Prostate gland (tissue), 2 donors: ENCODE results near the gene TLX2.

Source experiments
- CTCF ChIP-seq, 4 experiments: fragments of 200-600 bp in 2 of 4; fragments of 450-650 bp in 2 of 4; sonication (generic) in 2 of 4; IDR thresholded peaks; 1 replicate in 3 of 4; 2 replicates in 1 of 4; pipeline ENCODE4 v1.5.1; 2016 to 2019; ENCODE audit warnings: antibody characterized with exemption in 4 of 4, mild to moderate bottlenecking in 2 of 4, moderate library complexity in 2 of 4
- POLR2A ChIP-seq: fragments of 450-650 bp; IDR thresholded peaks from one replicate; pipeline ENCODE4 v1.6.1; 2016; ENCODE audit warnings: antibody characterized with exemption, mild to moderate bottlenecking
- POLR2AphosphoS5 ChIP-seq: sonication (generic); formaldehyde crosslinking; IDR thresholded peaks from one replicate; pipeline ENCODE4 v1.6.1; 2017; ENCODE audit warnings: antibody characterized with exemption

GRCh38 chr2:74525717-74526648 lies 11.7 kb downstream of the TLX2 start, which contains the start of gene DQX1:
- TF ChIP-seq CTCF (IDR thresholded peaks at IDR 0.05) (no peak), POLR2A (no peak), POLR2AphosphoS5 (no peak)
